Epithelial cell of esophagus (primary cell): ENCODE data around the gene LRR1.
A peak's percentile ranks its signal among the peaks of the same experiment; 100 is the strongest.
"Not testable (repeated sequence)": the region's sequence is repeated elsewhere in the genome, so short reads cannot be mapped to it uniquely, and the experiment has no call there.

ENCODE experiments used
- DNase-seq: peaks from one replicate; pipeline ENCODE4 v3.0.0; 2010; ENCODE audit warnings: low read depth
- H3K4me3 ChIP-seq: 2 replicates; pipeline ENCODE4 v1.5.1; 2011; ENCODE audit warnings: mild to moderate bottlenecking, low read length, control low read depth
- TF ChIP-seq, protein P1 (sequence below): IDR thresholded peaks from 2 replicates; pipeline ENCODE4 v1.5.1; 2011; ENCODE audit warnings: low read depth, mild to moderate bottlenecking, low read length, control low read depth, inconsistent platforms; ENCODE audit not compliant: insufficient read depth; ENCODE audit errors: missing control alignments

Gene LRR1

DNA sequence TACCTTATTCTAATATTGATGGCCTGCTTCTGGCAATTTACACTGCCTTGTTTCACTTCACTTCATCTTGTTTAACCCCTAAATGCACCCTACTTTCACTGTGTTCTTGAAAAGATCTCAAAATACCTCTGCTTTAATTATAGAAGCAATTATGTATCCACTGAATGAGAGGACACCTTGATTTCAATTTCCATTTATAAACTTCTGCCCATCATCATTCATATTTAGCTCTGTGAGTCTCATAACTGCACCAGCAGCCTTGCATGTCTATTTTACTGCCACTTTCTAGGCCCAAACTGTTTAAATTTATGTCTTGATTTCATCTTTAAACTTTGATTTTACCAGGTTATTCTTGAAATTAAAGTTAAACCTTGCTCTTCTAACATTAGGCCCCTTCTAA is 43.4 kb downstream of the LRR1 start:
- DNase-seq: no peak
- TF ChIP-seq, protein P1, sequence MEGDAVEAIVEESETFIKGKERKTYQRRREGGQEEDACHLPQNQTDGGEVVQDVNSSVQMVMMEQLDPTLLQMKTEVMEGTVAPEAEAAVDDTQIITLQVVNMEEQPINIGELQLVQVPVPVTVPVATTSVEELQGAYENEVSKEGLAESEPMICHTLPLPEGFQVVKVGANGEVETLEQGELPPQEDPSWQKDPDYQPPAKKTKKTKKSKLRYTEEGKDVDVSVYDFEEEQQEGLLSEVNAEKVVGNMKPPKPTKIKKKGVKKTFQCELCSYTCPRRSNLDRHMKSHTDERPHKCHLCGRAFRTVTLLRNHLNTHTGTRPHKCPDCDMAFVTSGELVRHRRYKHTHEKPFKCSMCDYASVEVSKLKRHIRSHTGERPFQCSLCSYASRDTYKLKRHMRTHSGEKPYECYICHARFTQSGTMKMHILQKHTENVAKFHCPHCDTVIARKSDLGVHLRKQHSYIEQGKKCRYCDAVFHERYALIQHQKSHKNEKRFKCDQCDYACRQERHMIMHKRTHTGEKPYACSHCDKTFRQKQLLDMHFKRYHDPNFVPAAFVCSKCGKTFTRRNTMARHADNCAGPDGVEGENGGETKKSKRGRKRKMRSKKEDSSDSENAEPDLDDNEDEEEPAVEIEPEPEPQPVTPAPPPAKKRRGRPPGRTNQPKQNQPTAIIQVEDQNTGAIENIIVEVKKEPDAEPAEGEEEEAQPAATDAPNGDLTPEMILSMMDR: no peak
- H3K4me3 ChIP-seq: no peak overlapping the region

DNA sequence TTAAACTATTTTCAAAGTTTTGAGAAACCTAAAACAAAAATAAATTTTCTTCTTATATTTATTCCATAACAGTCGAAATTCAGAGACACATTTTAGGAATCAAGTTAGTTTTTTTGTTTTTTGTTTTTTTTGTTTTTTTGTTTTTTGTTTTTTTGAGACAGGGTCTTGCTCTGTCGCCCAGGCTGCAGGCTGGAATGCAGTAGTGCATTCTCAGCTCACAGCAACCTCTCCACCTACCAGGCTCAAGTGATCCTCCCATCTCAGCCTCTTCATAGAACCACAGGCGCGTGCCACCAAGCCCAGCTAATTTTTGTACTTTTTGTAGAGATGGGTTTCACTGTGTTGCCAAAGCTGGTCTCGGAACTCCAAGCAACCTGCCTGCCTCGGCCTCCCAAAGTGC is 54.8 kb downstream of the LRR1 start:
- no peak for DNase-seq
- TF ChIP-seq, protein P1: no peak

DNA sequence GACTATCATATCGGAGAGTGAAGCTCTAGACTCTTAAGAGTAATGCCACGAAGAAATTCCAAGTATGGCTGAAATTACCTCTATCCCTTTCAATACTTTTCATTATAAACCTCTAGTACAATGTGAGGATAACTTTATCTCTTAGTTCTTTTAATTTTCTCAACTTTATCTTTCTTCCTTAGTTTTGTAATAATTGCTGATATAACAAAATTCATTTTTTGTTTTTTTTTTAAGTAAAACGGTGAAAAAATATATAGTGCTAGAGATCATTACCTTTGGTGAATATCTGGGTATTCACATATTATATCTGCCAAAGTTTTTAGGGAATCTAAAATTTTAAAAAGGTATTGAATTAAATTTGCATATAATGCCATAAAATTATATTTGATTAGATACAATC is 55.8 kb downstream of the LRR1 start:
- TF ChIP-seq, protein P1: no peak
- no peak for DNase-seq
- no peak overlapping the region for H3K4me3 ChIP-seq

More for the DNA sequence above, 54.8 kb downstream of the LRR1 start:
- H3K4me3 ChIP-seq: no peak overlapping the region

DNA sequence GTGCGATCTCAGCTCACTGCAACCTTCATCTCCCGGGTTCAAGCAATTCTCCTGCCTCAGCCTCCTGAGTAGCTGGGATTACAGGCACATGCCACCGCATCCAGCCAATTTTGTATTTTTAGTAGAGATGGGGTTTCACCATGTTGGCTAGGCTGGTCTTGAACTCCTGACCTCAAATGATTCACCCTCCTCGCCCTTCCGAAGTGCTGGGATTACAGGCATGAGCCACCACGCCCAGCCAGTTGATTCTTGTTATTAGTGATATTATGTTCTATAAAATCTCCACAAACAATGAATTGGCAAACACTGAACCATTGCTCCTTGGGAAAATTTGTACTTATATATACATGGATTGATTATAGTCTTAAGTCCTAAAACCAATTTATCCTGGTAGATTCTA is 58.8 kb downstream of the LRR1 start:
- DNase-seq: peak; percentile 42
- not testable (repeated sequence) for H3K4me3 ChIP-seq

DNA sequence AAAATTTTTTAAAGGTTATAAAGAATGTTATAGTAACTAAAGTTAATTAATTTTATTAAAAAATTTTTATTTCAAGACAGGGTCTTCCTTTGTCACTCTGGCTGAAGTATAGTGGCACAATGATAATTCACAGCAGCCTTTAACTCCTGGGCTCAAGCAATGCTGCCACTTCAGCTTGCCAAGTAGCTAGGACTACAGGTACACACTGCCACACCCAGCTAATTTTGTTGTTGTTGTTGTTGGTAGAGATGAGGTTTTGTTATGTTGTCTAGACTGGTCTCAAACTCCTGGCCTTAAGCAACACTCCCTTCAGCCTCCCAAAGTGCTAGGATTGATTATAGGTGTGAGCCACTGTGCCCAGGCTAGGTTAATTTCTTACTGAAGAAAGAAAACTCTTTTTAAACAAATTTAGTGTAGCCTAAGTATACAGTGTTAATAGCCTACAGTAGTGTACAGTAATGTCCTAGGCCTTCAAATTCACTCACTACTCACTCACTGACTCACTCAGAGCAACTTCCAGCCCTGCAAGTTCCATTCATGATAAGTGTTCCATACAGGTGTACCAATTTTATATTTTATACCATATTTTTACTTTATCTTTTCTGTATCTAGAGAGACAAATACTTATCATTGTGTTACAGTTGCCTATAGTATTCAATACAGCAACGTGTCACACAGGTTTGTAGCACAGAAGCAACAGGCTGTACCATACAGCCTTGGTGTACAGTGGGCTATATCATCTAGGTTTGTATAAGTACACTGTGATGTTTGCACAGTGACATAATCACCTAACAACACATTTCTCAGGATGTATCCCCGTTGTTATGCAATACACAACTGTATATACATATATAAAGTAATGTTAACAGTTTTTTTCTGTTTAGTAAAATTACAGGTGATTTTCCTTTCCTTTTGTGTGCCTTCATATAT is 61.1 kb downstream of the LRR1 start:
- H3K4me3 ChIP-seq: no peak overlapping the region
- TF ChIP-seq, protein P1: no peak
- peak; percentile 80 for DNase-seq
